IPS-20b (cell line): ENCODE data around the gene OR6B2.

Experiments used
- H3K27ac ChIP-seq: one replicate; pipeline ENCODE4 v1.5.1; 2013; ENCODE audit warnings: low read length
- H3K27me3 ChIP-seq: 2 replicates; pipeline ENCODE4 v1.6.1; 2013; ENCODE audit warnings: mild to moderate bottlenecking, low read length, inconsistent platforms; ENCODE audit not compliant: insufficient read depth
- H3K36me3 ChIP-seq: 2 replicates; pipeline ENCODE4 v1.6.1; 2013; ENCODE audit warnings: low read depth, mild to moderate bottlenecking, inconsistent platforms, low read length, moderate library complexity; ENCODE audit not compliant: insufficient read depth
- H3K4me1 ChIP-seq: 2 replicates; pipeline ENCODE4 v1.6.1; 2013; ENCODE audit warnings: mild to moderate bottlenecking, control low read depth, inconsistent platforms, low read length, moderate library complexity; ENCODE audit not compliant: insufficient read depth
- H3K4me3 ChIP-seq: 2 replicates; pipeline ENCODE4 v1.5.1; 2013; ENCODE audit warnings: mild to moderate bottlenecking, low read length, inconsistent platforms
- H3K9ac ChIP-seq: 2 replicates; pipeline ENCODE4 v1.6.1; 2013; ENCODE audit warnings: low read depth, mild to moderate bottlenecking, inconsistent platforms, low read length, moderate library complexity
- H3K9me3 ChIP-seq: 2 replicates; pipeline ENCODE4 v1.6.1; 2013; ENCODE audit warnings: mild to moderate bottlenecking, low read depth, low read length, inconsistent platforms; ENCODE audit not compliant: insufficient read depth

Gene OR6B2

GRCh38 chr2:240037358-240037757, 7.1 kb upstream of the OR6B2 start:
- no peak overlapping the region for H3K4me3 ChIP-seq
- no peaks in the 10 kb centered on the region for H3K9me3 ChIP-seq
- no peak overlapping the region for H3K27ac ChIP-seq
- peaks cover 54% of the 10 kb centered on the region for H3K27me3 ChIP-seq
- no peak overlapping the region for H3K9ac ChIP-seq
- no peaks in the 10 kb centered on the region for H3K4me1 ChIP-seq
- H3K36me3 ChIP-seq: no peaks in the 10 kb centered on the region

- Histone ChIP-seq H3K27ac (no peak overlapping the region), H3K4me3 (no peak overlapping the region), H3K9ac (no peak overlapping the region), H3K36me3 (no peaks in the 10 kb centered on the region), H3K4me1 (no peaks in the 10 kb centered on the region), H3K9me3 (no peaks in the 10 kb centered on the region), H3K27me3 (peaks cover 52% of the 10 kb centered on the region)
Measured at GRCh38 chr2:240033330-240033678, 3.1 kb upstream of the OR6B2 start.

GRCh38 chr2:240032406-240033329, 2.4 kb upstream of the OR6B2 start:
- Histone ChIP-seq H3K27me3 (peaks cover 49% of the 10 kb centered on the region), H3K9me3 (no peaks in the 10 kb centered on the region), H3K4me3 (no peak overlapping the region), H3K36me3 (no peaks in the 10 kb centered on the region), H3K4me1 (no peaks in the 10 kb centered on the region), H3K27ac (no peak overlapping the region), H3K9ac (no peak overlapping the region)

GRCh38 chr2:240024766-240025165, 5.5 kb downstream of the OR6B2 start:
- Histone ChIP-seq H3K4me1 (no peaks in the 10 kb centered on the region), H3K9me3 (no peaks in the 10 kb centered on the region), H3K27me3 (no peaks in the 10 kb centered on the region), H3K9ac (peak overlapping the region; percentile 80), H3K36me3 (peaks cover 17% of the 10 kb centered on the region), H3K27ac (no peak overlapping the region), H3K4me3 (peak overlapping the region; percentile 95)

GRCh38 chr2:240023792-240024191, 6.4 kb downstream of the OR6B2 start:
- H3K4me1 ChIP-seq: no peaks in the 10 kb centered on the region
- H3K9me3 ChIP-seq: no peaks in the 10 kb centered on the region
- H3K36me3 ChIP-seq: peaks cover 23% of the 10 kb centered on the region
- H3K4me3 ChIP-seq: peak overlapping the region; percentile 95
- H3K27me3 ChIP-seq: no peaks in the 10 kb centered on the region
- no peak overlapping the region for H3K27ac ChIP-seq
- H3K9ac ChIP-seq: peak overlapping the region; percentile 80; the same call in 1 of the 2 replicates

GRCh38 chr2:240021488-240022104, 8.6 kb downstream of the OR6B2 start:
- no peak overlapping the region for H3K4me3 ChIP-seq
- H3K27me3 ChIP-seq: no peaks in the 10 kb centered on the region
- no peak overlapping the region for H3K27ac ChIP-seq
- H3K36me3 ChIP-seq: peaks cover 45% of the 10 kb centered on the region
- H3K9ac ChIP-seq: no peak overlapping the region
- H3K4me1 ChIP-seq: no peaks in the 10 kb centered on the region
- no peaks in the 10 kb centered on the region for H3K9me3 ChIP-seq

- H3K4me1 ChIP-seq: no peaks in the 10 kb centered on the region
- H3K36me3 ChIP-seq: peaks cover 76% of the 10 kb centered on the region
Measured at GRCh38 chr2:240018071-240018750, 12.0 kb downstream of the OR6B2 start.

GRCh38 chr2:240014327-240014726, 15.9 kb downstream of the OR6B2 start:
- Histone ChIP-seq H3K4me1 (no peaks in the 10 kb centered on the region), H3K9me3 (no peaks in the 10 kb centered on the region), H3K9ac (no peak overlapping the region), H3K27me3 (no peaks in the 10 kb centered on the region), H3K27ac (no peak overlapping the region), H3K36me3 (peaks cover 96% of the 10 kb centered on the region), H3K4me3 (no peak overlapping the region)

More at GRCh38 chr2:240018071-240018750, 12.0 kb downstream of the OR6B2 start:
- no peaks in the 10 kb centered on the region for H3K9me3 ChIP-seq
- H3K4me3 ChIP-seq: no peak overlapping the region
- H3K27ac ChIP-seq: no peak overlapping the region
- no peak overlapping the region for H3K9ac ChIP-seq
- no peaks in the 10 kb centered on the region for H3K27me3 ChIP-seq

GRCh38 chr2:240013343-240013742, 16.9 kb downstream of the OR6B2 start:
- no peaks in the 10 kb centered on the region for H3K9me3 ChIP-seq
- no peaks in the 10 kb centered on the region for H3K4me1 ChIP-seq
- H3K27ac ChIP-seq: no peak overlapping the region
- no peak overlapping the region for H3K4me3 ChIP-seq
- H3K9ac ChIP-seq: no peak overlapping the region
- peaks cover 96% of the 10 kb centered on the region for H3K36me3 ChIP-seq
- H3K27me3 ChIP-seq: no peaks in the 10 kb centered on the region

- H3K9ac ChIP-seq: no peak overlapping the region
- no peaks in the 10 kb centered on the region for H3K4me1 ChIP-seq
- H3K4me3 ChIP-seq: no peak overlapping the region
- H3K27me3 ChIP-seq: no peaks in the 10 kb centered on the region
- peaks cover 92% of the 10 kb centered on the region for H3K36me3 ChIP-seq
- H3K27ac ChIP-seq: no peak overlapping the region
- no peaks in the 10 kb centered on the region for H3K9me3 ChIP-seq
Measured at GRCh38 chr2:240002983-240003382, 27.2 kb downstream of the OR6B2 start.

- H3K27ac ChIP-seq: no peak overlapping the region
- no peaks in the 10 kb centered on the region for H3K27me3 ChIP-seq
- H3K36me3 ChIP-seq: peaks cover 70% of the 10 kb centered on the region
- H3K9me3 ChIP-seq: no peaks in the 10 kb centered on the region
- no peaks in the 10 kb centered on the region for H3K4me1 ChIP-seq
- no peak overlapping the region for H3K9ac ChIP-seq
- no peak overlapping the region for H3K4me3 ChIP-seq
Measured at GRCh38 chr2:240000671-240001070, 29.6 kb downstream of the OR6B2 start.
